Ascending aorta (tissue), 2 donors: ENCODE results near the gene ULK4. TPM values are rescaled to one million over a fixed set of nuclear protein-coding genes. Genes with fewer than 3 reads are reported as not detected.

ENCODE experiments used
- DNase-seq, 2 donors: peaks; one replicate each; pipeline ENCODE4 v3.0.0-alpha.2; 2019; ENCODE audit warnings: low spot score in 2 of 2
- H3K27ac ChIP-seq, 2 donors: fragments of 200-600 bp; sonication (generic); one replicate each; pipeline ENCODE4 v1.5.1; 2016 to 2017; ENCODE audit warnings: mild to moderate bottlenecking in 1 of 2
- H3K27me3 ChIP-seq: fragments of 200-600 bp; sonication (generic); one replicate; pipeline ENCODE4 v1.5.1; 2017
- H3K36me3 ChIP-seq, 2 donors: fragments of 200-600 bp; sonication (generic); one replicate each; pipeline ENCODE4 v1.5.1; 2016
- H3K4me1 ChIP-seq, 2 donors: fragments of 200-600 bp; sonication (generic); one replicate each; pipeline ENCODE4 v1.5.1; 2016 to 2017; ENCODE audit warnings: mild to moderate bottlenecking in 1 of 2
- H3K4me3 ChIP-seq, 2 donors: fragments of 200-600 bp; sonication (generic); one replicate each; pipeline ENCODE4 v1.5.1; 2016 to 2017; ENCODE audit warnings: mild to moderate bottlenecking in 1 of 2
- H3K9me3 ChIP-seq, 2 donors: fragments of 200-600 bp; sonication (generic); one replicate each; pipeline ENCODE4 v1.5.1; 2016
- CTCF ChIP-seq, 3 experiments: fragments of 200-600 bp in 2 of 3; fragments of 450-650 bp in 1 of 3; sonication (generic) in 2 of 3; IDR thresholded peaks; one replicate each; pipeline ENCODE4 v1.5.1; 2016 to 2019; ENCODE audit warnings: antibody characterized with exemption in 3 of 3, mild to moderate bottlenecking in 1 of 3, moderate library complexity in 1 of 3
- intact Hi-C: fragments of 100-400 bp; cut with DNase I; formaldehyde crosslinking; loops from one replicate; pipeline ENCODE4 v1.15.1; 2023
- total RNA-seq: library from RNA; depleted of rRNA; stranded (reverse); fragments of >200 nt; gene quantifications from one replicate; pipeline ENCODE4 v1.1.0, GENCODE V29; 2016

The ULK4 gene
- total RNA-seq, 1 donor from 2014 or later, result 4.2 TPM

GRCh38 chr3:41424543-41425300 lies 537.2 kb downstream of the ULK4 start:
- peaks cover 5 to 6% of the 10 kb centered on the region in 2 donors for H3K9me3 ChIP-seq
- no peak for DNase-seq
- intact Hi-C loops, result no loop called here
- no peaks in the 10 kb centered on the region for H3K27me3 ChIP-seq
- no peaks in the 10 kb centered on the region for H3K4me1 ChIP-seq
- H3K4me3 ChIP-seq, result no peak overlapping the region
- H3K36me3 ChIP-seq, result no peaks in the 10 kb centered on the region
- H3K27ac ChIP-seq, result no peak overlapping the region
- TF ChIP-seq CTCF (IDR thresholded peaks at IDR 0.05), result no peak

- DNase-seq, result no peak
- no peaks in the 10 kb centered on the region for H3K27me3 ChIP-seq
- no peak overlapping the region for H3K4me3 ChIP-seq
- TF ChIP-seq CTCF (IDR thresholded peaks at IDR 0.05), result no peak
- H3K36me3 ChIP-seq, result no peaks in the 10 kb centered on the region
- H3K27ac ChIP-seq, result no peak overlapping the region
- no peaks in the 10 kb centered on the region for H3K9me3 ChIP-seq
- no peaks in the 10 kb centered on the region for H3K4me1 ChIP-seq
- intact Hi-C loops, result no loop called here
These were observed 542.1 kb downstream of the ULK4 start for GRCh38 chr3:41419809-41420208.

GRCh38 chr3:41418961-41419691 lies 542.8 kb downstream of the ULK4 start:
- no peak overlapping the region for H3K27ac ChIP-seq
- no peak for TF ChIP-seq CTCF (IDR thresholded peaks at IDR 0.05)
- no peaks in the 10 kb centered on the region for H3K9me3 ChIP-seq
- no peak overlapping the region for H3K4me3 ChIP-seq
- H3K4me1 ChIP-seq, result no peaks in the 10 kb centered on the region
- no peaks in the 10 kb centered on the region for H3K36me3 ChIP-seq
- intact Hi-C loops, result no loop called here
- DNase-seq, result no peak
- no peaks in the 10 kb centered on the region for H3K27me3 ChIP-seq

GRCh38 chr3:41417574-41417973 lies 544.3 kb downstream of the ULK4 start:
- Histone ChIP-seq H3K4me3 (no peak overlapping the region), H3K9me3 (no peaks in the 10 kb centered on the region), H3K36me3 (no peaks in the 10 kb centered on the region), H3K4me1 (no peaks in the 10 kb centered on the region), H3K27ac (no peak overlapping the region), H3K27me3 (no peaks in the 10 kb centered on the region)
- no peak for TF ChIP-seq CTCF (IDR thresholded peaks at IDR 0.05)
- intact Hi-C loops, result no loop called here
- DNase-seq, result no peak

GRCh38 chr3:41411065-41411464 lies 550.8 kb downstream of the ULK4 start:
- no peak overlapping the region for H3K4me3 ChIP-seq
- H3K27ac ChIP-seq, result no peak overlapping the region
- no peaks in the 10 kb centered on the region for H3K36me3 ChIP-seq
- no peaks in the 10 kb centered on the region for H3K4me1 ChIP-seq
- intact Hi-C loops, result no loop called here
- no peaks in the 10 kb centered on the region for H3K27me3 ChIP-seq
- TF ChIP-seq CTCF (IDR thresholded peaks at IDR 0.05), result no peak
- no peak for DNase-seq
- no peaks in the 10 kb centered on the region for H3K9me3 ChIP-seq
